A549 treated with AZD9567 at 1 μM for 4 hours (cell line): ENCODE data around the gene CRP. TPM values are rescaled to one million over a fixed set of nuclear protein-coding genes. Genes with fewer than 3 reads are reported as not detected.

ENCODE experiments used
- total RNA-seq: library from RNA; stranded (reverse); fragments of 200-300 nt; extraction: Qiagen RNA extraction; gene quantifications from 5 replicates; pipeline ENCODE4 v1.2.3, GENCODE V29; 2022; ENCODE audit not compliant: insufficient read depth

Gene CRP, protein sequence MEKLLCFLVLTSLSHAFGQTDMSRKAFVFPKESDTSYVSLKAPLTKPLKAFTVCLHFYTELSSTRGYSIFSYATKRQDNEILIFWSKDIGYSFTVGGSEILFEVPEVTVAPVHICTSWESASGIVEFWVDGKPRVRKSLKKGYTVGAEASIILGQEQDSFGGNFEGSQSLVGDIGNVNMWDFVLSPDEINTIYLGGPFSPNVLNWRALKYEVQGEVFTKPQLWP
- not detected in 5 replicates for total RNA-seq

GRCh38 chr1:159714529-159714928 is at the start of gene CRP:
CRP (minus strand) TSS chr1:159714589; CDS start chr1:159714485, 104 bp downstream.

Other genes with a start within 250 kb of the CRP start
- not detected in 5 replicates for gene OR10J5, start 178.6 kb downstream of the CRP start, total RNA-seq
- not detected in 5 replicates for gene APCS, start 126.8 kb downstream of the CRP start, total RNA-seq
- gene DUSP23, start 66.4 kb upstream of the CRP start, total RNA-seq: 64.8 to 75.6 TPM (median 74.8 TPM) in 5 replicates
- not detected in 5 replicates for gene FCRL6, start 87.8 kb upstream of the CRP start, total RNA-seq
- gene SLAMF8, start 112.3 kb upstream of the CRP start, total RNA-seq: 0.05 to 0.11 TPM (median 0.09 TPM) in 3 of 5 replicates, not detected in the others
- 0.05 to 0.06 TPM (median 0.06 TPM) in 3 of 5 replicates, not detected in the others for gene VSIG8, start 148.1 kb upstream of the CRP start, total RNA-seq
- gene CFAP45, start 185.6 kb upstream of the CRP start, total RNA-seq: 0.56 to 1.1 TPM (median 0.88 TPM) in 4 of 5 replicates, not detected in the other
- gene TAGLN2, start 210.9 kb upstream of the CRP start, total RNA-seq: 979 to 1,012 TPM (median 1,008 TPM) in 5 replicates
- 0.13 to 0.21 TPM (median 0.18 TPM) in 4 of 5 replicates, not detected in the other for gene IGSF9, start 231.0 kb upstream of the CRP start, total RNA-seq
- gene SLAMF9, start 239.6 kb upstream of the CRP start, total RNA-seq: 0.22 to 0.34 TPM (median 0.25 TPM) in 4 of 5 replicates, not detected in the other